Ishikawa (cell line): ENCODE results near the gene OPA3.

Source experiments
- EGR1 ChIP-seq: IDR thresholded peaks from 2 replicates; pipeline ENCODE4 v1.6.1; 2012
- FOXM1 ChIP-seq: IDR thresholded peaks from 2 replicates; pipeline ENCODE4 v1.6.1; 2012; ENCODE audit warnings: low read depth, borderline replicate concordance
- NFIC ChIP-seq: IDR thresholded peaks from 2 replicates; pipeline ENCODE4 v1.6.1; 2012
- TCF12 ChIP-seq: IDR thresholded peaks from 2 replicates; pipeline ENCODE4 v1.6.1; 2012; ENCODE audit warnings: low read depth
- TEAD4 ChIP-seq: IDR thresholded peaks from 2 replicates; pipeline ENCODE4 v1.6.1; 2012
- YY1 ChIP-seq: IDR thresholded peaks from 2 replicates; pipeline ENCODE4 v1.6.1; 2012; ENCODE audit warnings: low read depth

GRCh38 chr19:45515807-45516401, 68.7 kb downstream of the OPA3 start:
- TF ChIP-seq YY1 = no peak
- no peak for TF ChIP-seq EGR1
- no peak for TF ChIP-seq FOXM1
- TF ChIP-seq TEAD4 = no peak
- TF ChIP-seq TCF12 = no peak
- no peak for TF ChIP-seq NFIC
